Liver (tissue), 9 donors: ENCODE measurements around the gene FOXO1. TPM values are rescaled to one million over a fixed set of nuclear protein-coding genes. Genes with fewer than 3 reads are reported as not detected.
"Not testable (repeated sequence)": the region's sequence is repeated elsewhere in the genome, so short reads cannot be mapped to it uniquely, and the experiment has no call there.

ENCODE experiments used
- DNase-seq: peaks from one replicate; pipeline ENCODE4 v3.0.0-alpha.2; 2017; ENCODE audit warnings: low spot score
- H3K27ac ChIP-seq, 2 donors: one replicate each; pipeline ENCODE4 v1.7.0; 2013; ENCODE audit warnings: inconsistent platforms in 2 of 2, low read length in 2 of 2, control low read depth in 1 of 2, low read depth in 1 of 2, mild to moderate bottlenecking in 1 of 2
- H3K27me3 ChIP-seq, 4 donors: one replicate each; pipeline versions ENCODE4 v1.6.1 to v1.7.0; 2013; ENCODE audit warnings: low read length in 3 of 4, inconsistent platforms in 1 of 4, mild to moderate bottlenecking in 1 of 4, moderate library complexity in 1 of 4; ENCODE audit not compliant: control insufficient read depth in 4 of 4, insufficient read depth in 4 of 4
- H3K36me3 ChIP-seq, 4 donors: one replicate each; pipeline versions ENCODE4 v1.6.1 to v1.7.0; 2013; ENCODE audit warnings: low read length in 3 of 4, mild to moderate bottlenecking in 3 of 4, low read depth in 1 of 4, moderate library complexity in 1 of 4; ENCODE audit not compliant: control insufficient read depth in 4 of 4, insufficient read depth in 3 of 4
- H3K4me1 ChIP-seq, 4 donors: one replicate each; pipeline versions ENCODE4 v1.6.1 to v1.7.0; 2013; ENCODE audit warnings: low read length in 3 of 4, mild to moderate bottlenecking in 3 of 4, moderate library complexity in 1 of 4; ENCODE audit not compliant: control insufficient read depth in 4 of 4, insufficient read depth in 4 of 4
- H3K4me3 ChIP-seq, 3 donors: one replicate each; pipeline versions ENCODE4 v1.6.1 to v1.7.0; 2013; ENCODE audit warnings: low read length in 3 of 3, control low read depth in 1 of 3, low read depth in 1 of 3, mild to moderate bottlenecking in 1 of 3
- H3K9ac ChIP-seq, 2 donors: one replicate each; pipeline ENCODE4 v1.7.0; 2013; ENCODE audit warnings: low read length in 2 of 2, mild to moderate bottlenecking in 2 of 2, moderate library complexity in 2 of 2, control low read depth in 1 of 2, low read depth in 1 of 2
- H3K9me3 ChIP-seq, 4 donors: one replicate each; pipeline versions ENCODE4 v1.6.1 to v1.7.0; 2013; ENCODE audit warnings: low read length in 3 of 4; ENCODE audit not compliant: control insufficient read depth in 4 of 4
- EGR1 ChIP-seq, 2 donors: IDR thresholded peaks; 2 replicates each; pipeline ENCODE4 v1.6.1; 2016 to 2018; ENCODE audit warnings: antibody characterized with exemption in 2 of 2, low read depth in 2 of 2
- FOXA1 ChIP-seq: IDR thresholded peaks from 2 replicates; pipeline ENCODE4 v1.6.1; 2016; ENCODE audit warnings: antibody characterized with exemption
- FOXA2 ChIP-seq: IDR thresholded peaks from 2 replicates; pipeline ENCODE4 v1.6.1; 2016; ENCODE audit warnings: antibody characterized with exemption
- GABPA ChIP-seq, 2 donors: IDR thresholded peaks in 1 of 2; conservative IDR thresholded peaks in 1 of 2; 2 replicates each; pipeline ENCODE4 v1.6.1; 2016; ENCODE audit warnings: antibody characterized with exemption in 2 of 2, mild to moderate bottlenecking in 1 of 2, moderate library complexity in 1 of 2
- HNF4A ChIP-seq, 2 donors: conservative IDR thresholded peaks; 2 replicates each; pipeline ENCODE4 v1.6.1; 2016; ENCODE audit warnings: antibody characterized with exemption in 2 of 2, mild to moderate bottlenecking in 2 of 2
- HNF4G ChIP-seq: IDR thresholded peaks from 2 replicates; pipeline ENCODE4 v1.6.1; 2016; ENCODE audit warnings: antibody characterized with exemption
- JUND ChIP-seq, 2 donors: IDR thresholded peaks; 2 replicates each; pipeline ENCODE4 v1.6.1; 2016; ENCODE audit warnings: antibody characterized with exemption in 2 of 2
- MAX ChIP-seq: IDR thresholded peaks from 2 replicates; pipeline ENCODE4 v1.6.1; 2016; ENCODE audit warnings: antibody characterized with exemption
- NR2F2 ChIP-seq: IDR thresholded peaks from 2 replicates; pipeline ENCODE4 v1.6.1; 2016; ENCODE audit warnings: antibody characterized with exemption
- RAD21 ChIP-seq, 2 donors: IDR thresholded peaks; 2 replicates each; pipeline ENCODE4 v1.6.1; 2016; ENCODE audit warnings: antibody characterized with exemption in 2 of 2, mild to moderate bottlenecking in 2 of 2
- REST ChIP-seq: IDR thresholded peaks from 2 replicates; pipeline ENCODE4 v1.6.1; 2016; ENCODE audit warnings: antibody characterized with exemption, mild to moderate bottlenecking
- RXRA ChIP-seq, 2 donors: IDR thresholded peaks; 2 replicates each; pipeline ENCODE4 v1.6.1; 2017 to 2018; ENCODE audit warnings: antibody characterized with exemption in 2 of 2, mild to moderate bottlenecking in 1 of 2
- TAF1 ChIP-seq: conservative IDR thresholded peaks from 2 replicates; pipeline ENCODE4 v1.6.1; 2016; ENCODE audit warnings: antibody characterized with exemption, mild to moderate bottlenecking
- YY1 ChIP-seq: IDR thresholded peaks from 2 replicates; pipeline ENCODE4 v1.6.1; 2016; ENCODE audit warnings: antibody characterized with exemption, mild to moderate bottlenecking
- ZBTB33 ChIP-seq: IDR thresholded peaks from 2 replicates; pipeline ENCODE4 v1.6.1; 2016; ENCODE audit warnings: antibody characterized with exemption
- WGBS: extraction: QIAGEN DNeasy Blood & Tissue Kit; methylation state at CpG from one replicate; pipeline ENCODE4 v1.1.7; 2013; 5-methylcytosine and 5-hydroxymethylcytosine counted together
- polyA plus RNA-seq, 2 donors: library from polyadenylated mRNA; stranded (reverse) in 1 of 2; unstranded in 1 of 2; fragments of 200-250 nt in 1 of 2; fragments of >200 nt in 1 of 2; fragmentation: Nextera tagmentation in 1 of 2; extraction: Ambion mirVana in 1 of 2; gene quantifications; one replicate each; pipeline versions ENCODE4 v1.2.1 to v1.2.3, GENCODE V29; 2013 to 2015
- total RNA-seq, 2 donors: library from RNA; depleted of rRNA; stranded (reverse); fragments of >200 nt; gene quantifications; one replicate each; pipeline ENCODE4 v1.2.3, GENCODE V29; 2014
- donor health status: healthy.
- donor health status: healthy.
- donor health status: healthy.
- donor health status: healthy.
- donor health status: healthy.

FOXO1 gene
- total and polyA plus RNA-seq, 4 donors: 5.4 to 23.6 (median 8.6) TPM

- H3K36me3 ChIP-seq, H3K9me3 ChIP-seq, H3K27me3 ChIP-seq, DNase-seq: not testable (repeated sequence)
- Histone ChIP-seq H3K9ac (peak overlapping the region; percentile 74 to 88), H3K27ac (peak overlapping the region; percentile 95 to 99), H3K4me3 (peak overlapping the region; percentile 81 to 92 (median 84)), H3K4me1 (peaks cover 9 to 25% (median 11%) of the 10 kb centered on the region in 4 donors)
- WGBS: 2% methylated on average over 17 of the region's 17 CpGs
- TF ChIP-seq RAD21 (IDR thresholded peaks at IDR 0.05) (peak in 1 of 2 donors; percentile 34), TAF1 (peak; percentile 52)
These were observed 2.4 kb downstream of the FOXO1 start for GRCh38 chr13:40664100-40664349.

GRCh38 chr13:40662866-40663265 is 3.6 kb downstream of the FOXO1 start:
- H3K9ac ChIP-seq: peak overlapping the region in 1 of 2 donors; percentile 77
- peaks cover 0 to 3% (median 0%) of the 10 kb centered on the region in 4 donors for H3K36me3 ChIP-seq
- H3K27ac ChIP-seq: peak overlapping the region; percentile 6 to 20
- TF ChIP-seq REST (no peak), JUND (IDR thresholded peaks at IDR 0.05) (no peak), EGR1 (IDR thresholded peaks at IDR 0.05; ENCODE audit: low read depth in 2 of 2) (no peak), ZBTB33 (no peak), HNF4A (conservative IDR thresholded peaks at IDR 0.05) (no peak), HNF4G (no peak)
- no peaks in the 10 kb centered on the region for H3K27me3 ChIP-seq
- H3K4me3 ChIP-seq: peak overlapping the region in 1 of 3 donors; percentile 10
- H3K4me1 ChIP-seq: peaks cover 10 to 31% (median 15%) of the 10 kb centered on the region in 4 donors
- no peak for DNase-seq
- no peaks in the 10 kb centered on the region for H3K9me3 ChIP-seq

- no peak overlapping the region for H3K9ac ChIP-seq
- H3K9me3 ChIP-seq: no peaks in the 10 kb centered on the region
- WGBS: 69% methylated on average over 10 of the region's 10 CpGs
- no peak for DNase-seq
- no peaks in the 10 kb centered on the region for H3K27me3 ChIP-seq
- H3K27ac ChIP-seq: peak overlapping the region in 1 of 2 donors; percentile 20
- H3K4me1 ChIP-seq: peaks cover 10 to 29% (median 18%) of the 10 kb centered on the region in 4 donors
- peaks cover 0 to 3% (median 0%) of the 10 kb centered on the region in 4 donors for H3K36me3 ChIP-seq
- H3K4me3 ChIP-seq: peak overlapping the region in 2 of 3 donors; percentile 10 to 49
- TF ChIP-seq YY1 (no peak), ZBTB33 (no peak), RXRA (IDR thresholded peaks at IDR 0.05) (no peak), FOXA1 (no peak), REST (no peak), HNF4G (no peak), MAX (no peak), NR2F2 (no peak), TAF1 (no peak), EGR1 (IDR thresholded peaks at IDR 0.05; ENCODE audit: low read depth in 2 of 2) (no peak), GABPA (IDR thresholded peaks at IDR 0.05 in 1 of 2, conservative IDR thresholded peaks at IDR 0.05 in 1 of 2) (no peak), JUND (IDR thresholded peaks at IDR 0.05) (no peak), FOXA2 (no peak), RAD21 (IDR thresholded peaks at IDR 0.05) (no peak)
These were observed 4.4 kb downstream of the FOXO1 start for GRCh38 chr13:40661875-40662665.
